Measurements from ENCODE around the gene GLB1L3.

GLB1L3 gene

GRCh38 chr11:134275534-134276395 is at the start of gene GLB1L3:
Gene GLB1L3, plus strand, starts transcription at chr11:134276379. Its CDS starts 362 bp downstream, at chr11:134276741.
- peak; percentile 83 for DNase-seq

GRCh38 chr11:134226806-134227325 is 49.3 kb upstream of the GLB1L3 start:
- no peak for DNase-seq

GRCh38 chr11:134228625-134229024 is 47.6 kb upstream of the GLB1L3 start:
- peak; percentile 44 for DNase-seq

GRCh38 chr11:134229126-134229790 is 46.9 kb upstream of the GLB1L3 start:
- DNase-seq: no peak

- DNase-seq: no peak
Observed at GRCh38 chr11:134230339-134230738, 45.8 kb upstream of the GLB1L3 start.

GRCh38 chr11:134231958-134232659 is 44.1 kb upstream of the GLB1L3 start:
- DNase-seq: no peak

- DNase-seq: no peak
Observed at GRCh38 chr11:134233729-134234179, 42.4 kb upstream of the GLB1L3 start.

GRCh38 chr11:134235399-134235798 is 40.8 kb upstream of the GLB1L3 start:
- no peak for DNase-seq

GRCh38 chr11:134236834-134237556 is 39.2 kb upstream of the GLB1L3 start:
- DNase-seq: no peak

GRCh38 chr11:134237557-134237922 is 38.6 kb upstream of the GLB1L3 start:
- DNase-seq: no peak

GRCh38 chr11:134238956-134239355 is 37.2 kb upstream of the GLB1L3 start:
- no peak for DNase-seq

GRCh38 chr11:134240592-134240991 is 35.6 kb upstream of the GLB1L3 start:
- no peak for DNase-seq

GRCh38 chr11:134242376-134242775 is 33.8 kb upstream of the GLB1L3 start:
- DNase-seq: no peak

GRCh38 chr11:134243913-134244312 is 32.3 kb upstream of the GLB1L3 start:
- DNase-seq: no peak

GRCh38 chr11:134244593-134244992 is 31.6 kb upstream of the GLB1L3 start:
- DNase-seq: peak; percentile 32

- no peak for DNase-seq
Observed at GRCh38 chr11:134245434-134245833, 30.7 kb upstream of the GLB1L3 start.

GRCh38 chr11:134246100-134246499 is 30.1 kb upstream of the GLB1L3 start:
- DNase-seq: no peak

GRCh38 chr11:134246678-134247077 is 29.5 kb upstream of the GLB1L3 start:
- no peak for DNase-seq

- no peak for DNase-seq
Observed at GRCh38 chr11:134248910-134249480, 27.2 kb upstream of the GLB1L3 start.

- no peak for DNase-seq
Observed at GRCh38 chr11:134250246-134250645, 25.9 kb upstream of the GLB1L3 start.

- no peak for DNase-seq
Observed at GRCh38 chr11:134250675-134251074, 25.5 kb upstream of the GLB1L3 start.
